ENCODE data around the gene CIZ1.
"Not testable (repeated sequence)": the region's sequence is repeated elsewhere in the genome, so short reads cannot be mapped to it uniquely, and the experiment has no call there.

The CIZ1 gene

GRCh38 chr9:128193469-128194096 is 2.2 kb upstream of the CIZ1 start:
- Histone ChIP-seq H3K27me3 (ENCODE audit: control insufficient read depth, insufficient read depth, low read length) (no peaks in the 10 kb centered on the region), H3K4me1 (ENCODE audit: control insufficient read depth, insufficient read depth, low read length) (peaks cover 5% of the 10 kb centered on the region), H3K4me3 (ENCODE audit: low read depth, low read length) (no peak overlapping the region), H3K9me3 (ENCODE audit: control insufficient read depth, insufficient read depth, low read length) (no peaks in the 10 kb centered on the region), H3K9ac (ENCODE audit: low read depth, low read length) (no peak overlapping the region), H3K36me3 (ENCODE audit: control insufficient read depth, insufficient read depth, low read length) (peaks cover 3% of the 10 kb centered on the region)

GRCh38 chr9:128192601-128193371 is 1.4 kb upstream of the CIZ1 start:
- Histone ChIP-seq H3K9ac (ENCODE audit: low read depth, low read length) (no peak overlapping the region), H3K36me3 (ENCODE audit: control insufficient read depth, insufficient read depth, low read length) (peaks cover 3% of the 10 kb centered on the region), H3K9me3 (ENCODE audit: control insufficient read depth, insufficient read depth, low read length) (no peaks in the 10 kb centered on the region), H3K4me1 (ENCODE audit: control insufficient read depth, insufficient read depth, low read length) (peaks cover 5% of the 10 kb centered on the region), H3K4me3 (ENCODE audit: low read depth, low read length) (no peak overlapping the region), H3K27me3 (ENCODE audit: control insufficient read depth, insufficient read depth, low read length) (no peaks in the 10 kb centered on the region)

- Histone ChIP-seq H3K36me3 (ENCODE audit: control insufficient read depth, insufficient read depth, low read length) (peaks cover 3% of the 10 kb centered on the region), H3K9me3 (ENCODE audit: control insufficient read depth, insufficient read depth, low read length) (no peaks in the 10 kb centered on the region)
Observed at GRCh38 chr9:128190516-128191405, 611 bp downstream of the CIZ1 start.

GRCh38 chr9:128190013-128190412 is 1.4 kb downstream of the CIZ1 start:
- H3K9ac ChIP-seq (ENCODE audit: low read depth, low read length), result no peak overlapping the region
- H3K36me3 ChIP-seq (ENCODE audit: control insufficient read depth, insufficient read depth, low read length), result peaks cover 3% of the 10 kb centered on the region
- no peaks in the 10 kb centered on the region for H3K27me3 ChIP-seq (ENCODE audit: control insufficient read depth, insufficient read depth, low read length)
- H3K4me3 ChIP-seq (ENCODE audit: low read depth, low read length), result no peak overlapping the region
- peaks cover 5% of the 10 kb centered on the region for H3K4me1 ChIP-seq (ENCODE audit: control insufficient read depth, insufficient read depth, low read length)
- no peaks in the 10 kb centered on the region for H3K9me3 ChIP-seq (ENCODE audit: control insufficient read depth, insufficient read depth, low read length)

More at GRCh38 chr9:128190516-128191405, 611 bp downstream of the CIZ1 start:
- Histone ChIP-seq H3K27me3 (ENCODE audit: control insufficient read depth, insufficient read depth, low read length) (no peaks in the 10 kb centered on the region), H3K9ac (ENCODE audit: low read depth, low read length) (peak overlapping the region; percentile 83), H3K4me3 (ENCODE audit: low read depth, low read length) (peak overlapping the region; percentile 89), H3K4me1 (ENCODE audit: control insufficient read depth, insufficient read depth, low read length) (peaks cover 5% of the 10 kb centered on the region)

- Histone ChIP-seq H3K27me3 (ENCODE audit: control insufficient read depth, insufficient read depth, low read length) (no peaks in the 10 kb centered on the region), H3K36me3 (ENCODE audit: control insufficient read depth, insufficient read depth, low read length) (peaks cover 3% of the 10 kb centered on the region), H3K4me1 (ENCODE audit: control insufficient read depth, insufficient read depth, low read length) (peaks cover 5% of the 10 kb centered on the region), H3K4me3 (ENCODE audit: low read depth, low read length) (no peak overlapping the region), H3K9me3 (ENCODE audit: control insufficient read depth, insufficient read depth, low read length) (no peaks in the 10 kb centered on the region), H3K9ac (ENCODE audit: low read depth, low read length) (no peak overlapping the region)
Observed at GRCh38 chr9:128188209-128188608, 3.2 kb downstream of the CIZ1 start.

GRCh38 chr9:128187361-128187760 is 4.0 kb downstream of the CIZ1 start:
- H3K9me3 ChIP-seq (ENCODE audit: control insufficient read depth, insufficient read depth, low read length), result no peaks in the 10 kb centered on the region
- no peaks in the 10 kb centered on the region for H3K27me3 ChIP-seq (ENCODE audit: control insufficient read depth, insufficient read depth, low read length)
- no peak overlapping the region for H3K4me3 ChIP-seq (ENCODE audit: low read depth, low read length)
- H3K9ac ChIP-seq (ENCODE audit: low read depth, low read length), result no peak overlapping the region
- peaks cover 5% of the 10 kb centered on the region for H3K36me3 ChIP-seq (ENCODE audit: control insufficient read depth, insufficient read depth, low read length)
- peaks cover 5% of the 10 kb centered on the region for H3K4me1 ChIP-seq (ENCODE audit: control insufficient read depth, insufficient read depth, low read length)

- H3K9ac ChIP-seq (ENCODE audit: low read depth, low read length), result no peak overlapping the region
- peaks cover 7% of the 10 kb centered on the region for H3K36me3 ChIP-seq (ENCODE audit: control insufficient read depth, insufficient read depth, low read length)
- no peak overlapping the region for H3K4me3 ChIP-seq (ENCODE audit: low read depth, low read length)
- H3K4me1 ChIP-seq (ENCODE audit: control insufficient read depth, insufficient read depth, low read length), result peaks cover 5% of the 10 kb centered on the region
- H3K9me3 ChIP-seq (ENCODE audit: control insufficient read depth, insufficient read depth, low read length), result no peaks in the 10 kb centered on the region
- no peaks in the 10 kb centered on the region for H3K27me3 ChIP-seq (ENCODE audit: control insufficient read depth, insufficient read depth, low read length)
Observed at GRCh38 chr9:128185979-128186965, 5.1 kb downstream of the CIZ1 start.

- Histone ChIP-seq H3K9me3 (ENCODE audit: control insufficient read depth, insufficient read depth, low read length) (no peaks in the 10 kb centered on the region), H3K9ac (ENCODE audit: low read depth, low read length) (no peak overlapping the region), H3K36me3 (ENCODE audit: control insufficient read depth, insufficient read depth, low read length) (peaks cover 25% of the 10 kb centered on the region), H3K4me3 (ENCODE audit: low read depth, low read length) (no peak overlapping the region), H3K4me1 (ENCODE audit: control insufficient read depth, insufficient read depth, low read length) (no peaks in the 10 kb centered on the region), H3K27me3 (ENCODE audit: control insufficient read depth, insufficient read depth, low read length) (no peaks in the 10 kb centered on the region)
Observed at GRCh38 chr9:128182893-128183588, 8.3 kb downstream of the CIZ1 start.

- not testable (repeated sequence) for H3K4me1 ChIP-seq (ENCODE audit: control insufficient read depth, insufficient read depth, low read length); H3K4me3 ChIP-seq (ENCODE audit: low read depth, low read length); H3K9me3 ChIP-seq (ENCODE audit: control insufficient read depth, insufficient read depth, low read length); H3K9ac ChIP-seq (ENCODE audit: low read depth, low read length); H3K27me3 ChIP-seq (ENCODE audit: control insufficient read depth, insufficient read depth, low read length)
- H3K36me3 ChIP-seq (ENCODE audit: control insufficient read depth, insufficient read depth, low read length), result peaks cover 30% of the 10 kb centered on the region
Observed at GRCh38 chr9:128181480-128181879, 9.9 kb downstream of the CIZ1 start.

- H3K36me3 ChIP-seq (ENCODE audit: control insufficient read depth, insufficient read depth, low read length), result peaks cover 36% of the 10 kb centered on the region
Observed at GRCh38 chr9:128180447-128180846, 10.9 kb downstream of the CIZ1 start.

More at GRCh38 chr9:128180447-128180846, 10.9 kb downstream of the CIZ1 start:
- H3K9ac ChIP-seq (ENCODE audit: low read depth, low read length), result no peak overlapping the region
- H3K27me3 ChIP-seq (ENCODE audit: control insufficient read depth, insufficient read depth, low read length), result no peaks in the 10 kb centered on the region
- no peaks in the 10 kb centered on the region for H3K4me1 ChIP-seq (ENCODE audit: control insufficient read depth, insufficient read depth, low read length)
- no peaks in the 10 kb centered on the region for H3K9me3 ChIP-seq (ENCODE audit: control insufficient read depth, insufficient read depth, low read length)
- no peak overlapping the region for H3K4me3 ChIP-seq (ENCODE audit: low read depth, low read length)
